HEK293 (cell line): ENCODE results near the gene ECT2.

Source experiments
- CTCF ChIP-seq: fragments of 450-650 bp; formaldehyde crosslinking; IDR thresholded peaks from 2 replicates; pipeline ENCODE4 v1.5.1; 2016; ENCODE audit warnings: missing biosample characterization, missing genetic modification characterization
- YY1 ChIP-seq: fragments of 450-650 bp; formaldehyde crosslinking; IDR thresholded peaks from 2 replicates; pipeline ENCODE4 v1.5.1; 2018; ENCODE audit warnings: missing biosample characterization, missing genetic modification characterization
- ZBTB26 ChIP-seq: fragments of 450-650 bp; formaldehyde crosslinking; optimal IDR thresholded peaks from 2 replicates; pipeline ENCODE3; 2016; ENCODE audit warnings: missing biosample characterization, mild to moderate bottlenecking, missing genetic modification characterization
- ZEB2 ChIP-seq: fragments of 450-650 bp; formaldehyde crosslinking; IDR thresholded peaks from 2 replicates; pipeline ENCODE4 v1.5.1; 2016; ENCODE audit warnings: missing biosample characterization, missing genetic modification characterization
- ZNF585B ChIP-seq: fragments of 450-650 bp; formaldehyde crosslinking; IDR thresholded peaks from 2 replicates; pipeline ENCODE4 v1.5.1; 2016; ENCODE audit warnings: missing biosample characterization, missing genetic modification characterization

GRCh38 chr3:172787746-172788145, 37.2 kb downstream of the ECT2 start:
- TF ChIP-seq CTCF (no peak), ZEB2 (no peak), YY1 (tag by site-specific recombination) (no peak), ZBTB26 (tag by site-specific recombination) (no peak), ZNF585B (tag by site-specific recombination) (no peak)
